ENCODE results near the gene RGS6.

The RGS6 gene

GRCh38 chr14:72544615-72545387 lies 612.6 kb downstream of the RGS6 start:
- no peak overlapping the region for H3K4me3 ChIP-seq (ENCODE audit: low read depth, low read length)

- no peak overlapping the region for H3K4me3 ChIP-seq (ENCODE audit: low read depth, low read length)
These were observed 613.4 kb downstream of the RGS6 start for GRCh38 chr14:72545411-72546311.

- H3K4me3 ChIP-seq (ENCODE audit: low read depth, low read length) = no peak overlapping the region
These were observed 614.3 kb downstream of the RGS6 start for GRCh38 chr14:72546344-72547016.

- no peak overlapping the region for H3K4me3 ChIP-seq (ENCODE audit: low read depth, low read length)
These were observed 615.8 kb downstream of the RGS6 start for GRCh38 chr14:72547999-72548398.

- no peak overlapping the region for H3K4me3 ChIP-seq (ENCODE audit: low read depth, low read length)
These were observed 616.8 kb downstream of the RGS6 start for GRCh38 chr14:72549026-72549425.

GRCh38 chr14:72549854-72550253 lies 617.6 kb downstream of the RGS6 start:
- no peak overlapping the region for H3K4me3 ChIP-seq (ENCODE audit: low read depth, low read length)

- no peak overlapping the region for H3K4me3 ChIP-seq (ENCODE audit: low read depth, low read length)
These were observed 618.3 kb downstream of the RGS6 start for GRCh38 chr14:72550513-72550912.

GRCh38 chr14:72552236-72552635 lies 620.0 kb downstream of the RGS6 start:
- no peak overlapping the region for H3K4me3 ChIP-seq (ENCODE audit: low read depth, low read length)

- no peak overlapping the region for H3K4me3 ChIP-seq (ENCODE audit: low read depth, low read length)
These were observed 620.9 kb downstream of the RGS6 start for GRCh38 chr14:72553161-72553560.

GRCh38 chr14:72553656-72554055 lies 621.4 kb downstream of the RGS6 start:
- no peak overlapping the region for H3K4me3 ChIP-seq (ENCODE audit: low read depth, low read length)

GRCh38 chr14:72554401-72554800 lies 622.2 kb downstream of the RGS6 start:
- no peak overlapping the region for H3K4me3 ChIP-seq (ENCODE audit: low read depth, low read length)

GRCh38 chr14:72554994-72555608 lies 622.9 kb downstream of the RGS6 start:
- no peak overlapping the region for H3K4me3 ChIP-seq (ENCODE audit: low read depth, low read length)

- H3K4me3 ChIP-seq (ENCODE audit: low read depth, low read length) = no peak overlapping the region
These were observed 623.4 kb downstream of the RGS6 start for GRCh38 chr14:72555609-72556000.

GRCh38 chr14:72557671-72558070 lies 625.4 kb downstream of the RGS6 start:
- H3K4me3 ChIP-seq (ENCODE audit: low read depth, low read length) = no peak overlapping the region

- no peak overlapping the region for H3K4me3 ChIP-seq (ENCODE audit: low read depth, low read length)
These were observed 626.5 kb downstream of the RGS6 start for GRCh38 chr14:72558721-72559120.

GRCh38 chr14:72559202-72559601 lies 627.0 kb downstream of the RGS6 start:
- no peak overlapping the region for H3K4me3 ChIP-seq (ENCODE audit: low read depth, low read length)

GRCh38 chr14:72559669-72560255 lies 627.5 kb downstream of the RGS6 start:
- H3K4me3 ChIP-seq (ENCODE audit: low read depth, low read length) = no peak overlapping the region

- H3K4me3 ChIP-seq (ENCODE audit: low read depth, low read length) = no peak overlapping the region
These were observed 628.1 kb downstream of the RGS6 start for GRCh38 chr14:72560331-72560730.

- no peak overlapping the region for H3K4me3 ChIP-seq (ENCODE audit: low read depth, low read length)
These were observed 628.8 kb downstream of the RGS6 start for GRCh38 chr14:72560889-72561493.

GRCh38 chr14:72562300-72562699 lies 630.1 kb downstream of the RGS6 start:
- no peak overlapping the region for H3K4me3 ChIP-seq (ENCODE audit: low read depth, low read length)
